Subcutaneous adipose tissue (tissue), 4 donors: ENCODE measurements around the gene IQCH. TPM values are rescaled to one million over a fixed set of nuclear protein-coding genes. Genes with fewer than 3 reads are reported as not detected.

Experiments used
- total RNA-seq, 4 donors: library from RNA; depleted of rRNA; stranded (reverse); fragments of >200 nt; gene quantifications; one replicate each; pipeline ENCODE4 v1.1.0, GENCODE V29; 2016
- TF ChIP-seq, protein P1 (sequence below): fragments of 450-650 bp; IDR thresholded peaks from one replicate; pipeline ENCODE4 v1.5.1; 2016; ENCODE audit warnings: low read depth, mild to moderate bottlenecking, control low read depth, antibody characterized with exemption, moderate library complexity

Gene IQCH
- total RNA-seq, 4 donors from 2014 or later = 0.51 to 1.5 (median 0.88) TPM; not detected in 1

DNA sequence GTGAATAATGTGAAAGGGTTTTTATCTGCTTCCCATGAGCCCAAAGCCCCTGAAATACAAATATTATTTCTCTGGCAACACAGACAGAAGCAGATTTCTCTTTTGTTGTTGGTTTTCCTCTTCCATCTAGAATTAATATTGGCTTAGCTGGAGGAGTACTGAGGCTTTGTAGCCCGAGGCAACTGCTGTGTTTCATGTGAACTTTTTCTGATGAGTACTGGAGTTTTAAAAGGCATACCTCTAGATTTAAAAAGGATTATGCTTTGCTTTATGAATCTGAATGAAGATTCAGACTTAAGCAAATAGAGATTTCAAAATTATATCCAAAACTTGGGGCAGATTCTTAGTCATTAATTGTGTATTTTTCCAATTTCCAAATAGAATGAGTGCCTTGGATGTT lies 50.9 kb downstream of the IQCH start:
- TF ChIP-seq, protein P1, sequence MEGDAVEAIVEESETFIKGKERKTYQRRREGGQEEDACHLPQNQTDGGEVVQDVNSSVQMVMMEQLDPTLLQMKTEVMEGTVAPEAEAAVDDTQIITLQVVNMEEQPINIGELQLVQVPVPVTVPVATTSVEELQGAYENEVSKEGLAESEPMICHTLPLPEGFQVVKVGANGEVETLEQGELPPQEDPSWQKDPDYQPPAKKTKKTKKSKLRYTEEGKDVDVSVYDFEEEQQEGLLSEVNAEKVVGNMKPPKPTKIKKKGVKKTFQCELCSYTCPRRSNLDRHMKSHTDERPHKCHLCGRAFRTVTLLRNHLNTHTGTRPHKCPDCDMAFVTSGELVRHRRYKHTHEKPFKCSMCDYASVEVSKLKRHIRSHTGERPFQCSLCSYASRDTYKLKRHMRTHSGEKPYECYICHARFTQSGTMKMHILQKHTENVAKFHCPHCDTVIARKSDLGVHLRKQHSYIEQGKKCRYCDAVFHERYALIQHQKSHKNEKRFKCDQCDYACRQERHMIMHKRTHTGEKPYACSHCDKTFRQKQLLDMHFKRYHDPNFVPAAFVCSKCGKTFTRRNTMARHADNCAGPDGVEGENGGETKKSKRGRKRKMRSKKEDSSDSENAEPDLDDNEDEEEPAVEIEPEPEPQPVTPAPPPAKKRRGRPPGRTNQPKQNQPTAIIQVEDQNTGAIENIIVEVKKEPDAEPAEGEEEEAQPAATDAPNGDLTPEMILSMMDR = no peak

DNA sequence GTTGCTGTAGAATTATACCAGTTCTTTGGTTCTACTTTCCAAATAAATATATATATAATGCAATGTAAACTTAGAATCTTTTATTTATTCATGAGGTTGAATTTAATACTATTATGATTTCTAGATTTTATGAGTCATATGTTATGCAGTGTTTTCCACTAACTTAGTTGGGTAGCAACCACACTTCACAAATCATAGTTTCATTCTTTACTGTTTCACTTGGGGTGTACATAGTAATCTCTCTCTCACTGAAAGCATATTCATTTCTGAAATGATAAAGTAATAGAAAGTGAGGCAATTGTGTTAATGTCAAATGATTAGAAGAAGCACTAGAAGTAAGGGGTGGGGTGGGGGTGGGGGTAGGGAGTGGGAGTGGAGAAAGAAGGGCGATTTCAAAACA lies 52.6 kb downstream of the IQCH start:
- TF ChIP-seq, protein P1 = no peak

DNA sequence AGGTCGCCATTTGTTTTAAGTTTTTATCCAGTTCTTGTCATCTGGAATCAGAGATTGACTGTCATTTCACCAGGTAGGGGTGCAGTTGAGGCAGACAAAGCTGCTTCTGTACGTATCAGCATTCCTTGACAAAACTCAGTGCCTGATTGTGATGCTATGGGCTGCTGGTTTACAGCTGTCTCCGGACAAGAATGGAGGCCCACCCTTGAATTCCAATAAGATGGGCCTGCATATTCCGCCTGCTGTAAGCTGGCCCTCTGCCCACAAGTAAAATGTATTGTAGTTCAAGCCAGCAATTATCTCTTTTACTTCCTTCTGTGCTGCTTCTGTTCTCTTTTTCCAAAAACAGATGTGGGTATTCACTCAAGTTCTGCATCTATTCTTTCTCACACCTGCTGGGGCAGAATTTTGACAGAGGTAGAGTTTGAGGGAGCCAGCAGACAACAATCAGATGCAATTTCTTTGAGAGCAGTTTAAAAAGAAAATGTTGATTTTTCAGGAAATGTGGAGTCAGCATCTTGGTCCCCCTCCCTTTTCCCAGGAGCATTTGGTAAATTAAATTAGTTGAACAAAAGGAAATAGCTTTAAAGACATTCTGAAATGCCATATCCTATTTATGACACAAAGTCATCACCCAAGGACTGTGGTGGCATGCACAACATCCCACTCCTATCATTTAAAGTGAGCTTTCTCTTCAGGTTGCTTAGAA lies 53.5 kb downstream of the IQCH start:
- TF ChIP-seq, protein P1 = no peak

DNA sequence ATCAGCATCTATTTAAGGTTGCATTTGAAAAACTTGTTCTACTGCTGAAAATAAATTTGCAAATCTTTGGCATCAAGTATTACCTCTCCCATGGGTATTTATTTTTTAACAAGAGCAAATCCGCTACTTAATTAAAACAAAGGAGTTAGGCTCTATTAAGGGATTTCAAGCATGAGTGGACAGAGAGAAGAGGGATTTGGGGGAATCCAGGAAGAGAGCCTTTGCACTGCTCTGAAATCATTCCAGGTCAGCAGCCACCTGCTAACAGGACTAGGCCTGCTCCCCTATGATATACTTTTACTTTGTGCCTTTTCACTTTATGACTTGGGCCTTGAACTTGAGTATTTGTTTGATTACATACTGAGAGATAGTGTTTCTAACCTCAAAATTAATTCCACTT lies 57.1 kb downstream of the IQCH start:
- TF ChIP-seq, protein P1 = no peak

DNA sequence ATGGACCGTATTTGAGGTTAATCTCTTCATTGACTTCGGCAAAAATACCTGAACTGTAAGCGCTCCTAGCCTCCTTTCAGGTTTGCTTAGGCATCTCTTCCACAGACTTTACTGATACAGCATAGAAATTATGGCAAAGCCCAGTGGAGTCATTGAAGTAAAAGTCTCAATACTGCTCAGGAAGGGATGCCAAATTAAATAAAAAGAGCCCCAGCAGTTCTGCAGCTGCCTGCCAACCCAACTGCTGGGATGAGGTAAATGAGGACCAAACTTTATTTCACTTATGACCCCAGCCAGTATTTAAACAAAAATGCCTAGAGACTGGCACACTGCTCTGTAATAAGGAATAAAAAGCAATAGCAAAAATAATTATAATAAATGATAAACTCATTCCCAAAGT lies 65.4 kb downstream of the IQCH start:
- TF ChIP-seq, protein P1 = no peak

DNA sequence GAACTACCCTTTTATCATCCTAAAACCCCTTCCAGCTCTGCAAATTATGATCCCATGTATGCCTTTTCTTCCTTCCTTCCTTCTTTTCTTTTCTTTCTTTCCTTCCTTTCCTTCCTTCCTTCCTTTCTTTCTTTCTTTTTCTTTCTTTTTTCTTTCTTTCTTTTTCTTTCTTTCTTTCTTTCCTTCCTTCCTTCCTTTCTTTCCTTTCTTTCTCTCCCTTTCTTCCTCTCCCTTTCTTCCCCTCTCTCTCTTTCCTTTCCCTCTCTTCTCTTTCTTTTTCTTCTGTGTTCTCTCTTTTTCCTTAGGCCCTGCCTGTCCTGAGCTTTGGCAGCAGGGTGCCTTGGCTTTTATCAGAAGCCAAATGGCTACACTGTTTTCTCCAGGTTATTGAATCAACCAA lies 66.8 kb downstream of the IQCH start:
- TF ChIP-seq, protein P1 = no peak

DNA sequence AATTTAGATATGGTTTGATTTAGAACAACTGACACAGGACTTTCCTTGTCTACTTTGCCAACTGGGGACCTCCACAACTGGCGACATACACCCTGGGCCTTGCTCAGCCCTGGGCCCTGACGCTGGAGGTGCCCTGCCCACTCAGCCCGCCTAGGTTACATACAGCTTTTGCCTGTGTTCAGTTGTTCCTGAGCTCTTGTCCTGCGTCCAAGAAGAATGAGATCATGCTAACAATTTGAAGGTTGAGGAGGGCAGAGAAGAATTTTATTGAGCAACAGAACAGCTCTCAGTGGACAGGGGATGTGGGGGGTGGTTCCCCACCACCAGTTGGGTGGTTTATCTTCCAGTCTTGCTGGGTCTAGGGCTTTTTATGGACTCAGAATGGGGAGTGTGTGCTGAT lies 67.9 kb downstream of the IQCH start:
- TF ChIP-seq, protein P1 = no peak
